Non-pigmented ciliary epithelial cell (primary cell): ENCODE measurements around the gene BTBD19.
"Not testable (repeated sequence)": the region's sequence is repeated elsewhere in the genome, so short reads cannot be mapped to it uniquely, and the experiment has no call there.

Experiments used
- DNase-seq: peaks from one replicate; pipeline ENCODE4 v3.0.0-alpha.2; 2010; ENCODE audit warnings: low read depth

BTBD19 gene

DNA sequence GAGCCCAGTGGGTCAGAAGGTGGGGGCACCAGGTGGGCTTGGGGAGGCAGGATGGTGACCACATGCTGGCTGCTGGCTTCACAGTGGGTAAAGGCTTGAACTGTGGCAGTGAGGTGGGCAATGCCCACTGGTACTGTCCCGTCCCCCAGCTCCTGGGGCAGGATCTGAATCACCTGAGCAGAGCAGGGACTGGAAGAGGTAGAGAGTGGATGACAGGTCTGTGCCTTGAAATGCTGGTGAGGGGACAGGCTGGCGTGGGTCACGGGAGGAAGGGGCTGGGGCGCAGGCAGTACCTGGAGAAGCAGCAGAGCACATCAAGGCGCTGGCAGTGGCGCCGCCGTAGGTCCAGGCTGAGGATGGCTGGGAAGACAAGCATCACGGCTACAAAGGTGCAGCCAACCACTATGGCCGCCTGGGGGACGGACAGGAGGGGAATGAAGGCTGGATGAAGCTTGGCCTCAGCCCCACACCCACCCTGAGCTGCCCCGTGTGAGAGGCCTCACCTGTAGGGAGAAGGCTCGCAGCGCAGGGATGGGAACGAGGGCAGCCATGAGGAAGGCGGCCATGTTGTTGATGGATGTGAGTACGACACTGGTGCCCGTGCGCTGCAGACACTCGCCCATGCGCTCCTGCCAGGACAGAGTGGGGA is 19.8 kb downstream of the BTBD19 start:
- no peak for DNase-seq

DNA sequence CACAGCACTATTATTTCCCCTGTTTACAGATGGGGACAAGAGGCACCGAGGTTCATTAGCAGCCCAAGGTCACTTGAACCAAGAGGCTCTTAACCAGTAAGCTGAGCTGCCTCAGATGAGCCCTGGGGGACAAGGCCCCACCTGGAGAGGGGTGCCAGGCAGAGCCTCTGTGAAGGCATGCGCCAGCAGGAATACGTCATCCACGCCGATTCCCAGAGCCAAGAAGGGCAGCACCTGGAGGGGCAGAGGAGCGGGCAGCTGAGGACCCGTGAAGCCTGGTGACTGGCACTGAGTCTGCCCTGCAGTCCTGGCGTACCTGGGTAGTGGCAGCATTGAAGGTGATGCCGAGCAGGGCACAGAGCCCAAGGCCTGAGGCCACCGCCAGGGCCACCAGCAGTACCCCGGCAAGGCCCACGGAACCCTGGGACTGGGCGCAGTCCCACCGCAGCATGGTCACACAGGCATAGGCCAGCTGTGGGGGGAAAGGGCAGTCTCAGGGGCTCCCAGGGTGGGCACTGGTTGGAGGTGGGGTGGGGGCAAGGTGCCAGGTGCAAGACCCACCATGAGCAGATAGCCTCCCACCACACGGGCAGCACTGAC is 20.6 kb downstream of the BTBD19 start:
- no peak for DNase-seq

DNA sequence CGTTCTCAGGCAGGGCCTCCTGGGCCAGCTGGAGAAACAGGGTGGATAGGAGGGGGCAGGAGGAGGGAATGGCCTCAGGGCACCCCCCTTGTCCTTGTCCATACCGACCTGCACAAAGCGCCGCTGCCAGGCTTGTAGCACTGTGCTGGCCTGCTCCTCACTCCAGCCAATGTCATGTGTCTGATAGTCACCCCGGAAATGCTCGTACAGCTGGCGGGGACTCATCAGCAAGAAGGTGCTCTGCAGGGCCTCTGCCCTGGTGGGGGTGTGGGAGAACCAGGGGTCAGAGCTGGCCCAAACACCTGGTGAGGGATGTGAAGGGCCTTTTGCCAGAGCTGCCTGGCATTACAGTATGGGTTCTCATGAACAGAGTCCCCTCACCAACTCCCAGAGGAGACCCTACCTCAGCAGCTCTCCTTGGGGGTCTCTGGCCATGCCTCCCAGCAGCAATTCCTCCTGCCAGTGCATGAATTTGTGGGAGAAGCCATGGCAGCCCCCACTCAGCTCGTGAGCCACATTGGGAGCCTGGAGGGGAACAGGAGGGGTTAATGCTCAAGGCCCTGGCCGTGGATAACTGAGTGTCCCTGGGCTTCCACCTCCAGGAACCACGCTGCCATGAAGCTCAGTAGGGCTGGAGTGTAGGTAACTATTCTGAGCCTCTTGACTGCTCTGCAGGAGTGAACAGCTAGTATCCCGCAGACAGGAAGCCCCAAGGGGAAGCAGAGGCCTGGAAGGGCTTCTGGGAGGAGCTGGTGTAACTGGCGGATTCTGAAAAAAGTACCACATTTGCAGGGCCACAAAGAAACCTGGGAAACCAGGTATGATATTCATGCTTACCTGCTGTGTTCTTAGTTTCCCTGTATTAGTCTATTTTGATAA is 21.4 kb downstream of the BTBD19 start:
- no peak for DNase-seq

DNA sequence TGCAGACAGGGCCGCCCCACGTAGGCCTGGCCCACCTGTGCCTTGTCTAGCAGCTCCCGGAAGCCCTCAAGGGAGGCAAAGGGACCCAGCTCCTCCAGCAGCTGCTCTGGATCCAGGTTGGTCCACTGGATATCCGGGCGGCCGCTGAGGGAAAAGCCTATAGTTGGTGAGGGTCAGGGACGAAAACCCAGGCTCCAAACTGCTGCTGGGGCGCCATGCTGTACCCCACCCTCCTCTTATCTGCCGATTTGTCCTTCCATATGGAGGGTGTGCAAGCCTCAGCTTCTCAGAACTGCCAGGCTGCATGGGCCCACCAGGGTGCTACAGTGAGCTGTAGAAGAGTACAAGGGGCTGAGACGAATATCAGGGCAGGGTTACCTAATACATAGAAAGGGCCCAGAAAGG is 22.6 kb downstream of the BTBD19 start:
- no peak for DNase-seq

DNA sequence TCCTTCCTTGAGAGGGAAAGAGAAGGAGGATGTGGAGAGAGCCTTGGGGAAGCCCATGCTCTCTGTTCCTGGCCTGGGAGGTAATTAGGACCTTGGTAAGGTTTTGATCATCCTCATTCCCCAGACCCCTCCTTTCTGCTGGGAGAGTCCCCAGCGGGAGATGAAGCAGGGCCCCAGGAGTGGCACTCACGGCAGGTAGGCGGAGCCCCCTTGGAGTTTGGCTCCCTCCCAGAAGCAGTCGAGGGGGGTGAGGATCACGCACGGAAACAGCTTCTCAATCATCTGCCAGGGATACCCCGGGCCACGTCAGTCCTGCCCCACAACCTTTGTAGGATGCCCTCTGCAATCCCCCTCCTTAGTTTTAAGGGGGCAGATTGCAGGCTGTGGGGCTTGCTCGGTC is 23.2 kb downstream of the BTBD19 start:
- DNase-seq, result no peak

DNA sequence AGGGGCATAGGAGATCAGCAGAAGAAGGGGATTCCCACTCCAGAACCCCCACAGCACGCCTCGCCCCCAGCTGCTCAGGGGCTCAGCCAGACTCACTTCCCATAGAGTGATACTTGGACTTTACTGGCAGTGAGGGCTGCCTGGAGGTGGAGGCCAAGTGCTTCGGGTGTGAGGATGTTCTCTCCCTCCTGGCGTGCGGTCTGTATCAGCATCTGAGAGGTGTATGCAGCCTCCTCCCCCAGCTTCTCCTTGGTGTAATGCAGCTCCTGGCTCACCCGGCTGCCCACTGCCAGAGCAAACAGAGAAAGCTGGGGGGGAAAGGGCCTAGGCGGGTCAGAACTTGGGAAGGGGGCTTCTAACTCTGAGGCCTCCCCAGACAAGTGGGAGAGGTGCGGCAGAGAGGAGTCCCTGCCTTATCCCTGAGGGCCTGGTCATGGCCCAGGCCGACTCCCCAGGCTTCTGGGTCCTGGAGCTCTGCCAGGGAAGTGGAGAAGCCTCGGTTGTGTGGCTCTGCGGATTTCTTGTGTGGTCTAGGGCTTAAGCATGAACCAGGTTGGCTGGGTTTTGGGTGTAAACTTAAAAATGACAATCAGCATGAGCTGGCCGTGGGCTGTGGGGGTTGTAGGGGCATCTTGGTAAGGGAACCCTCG is 23.9 kb downstream of the BTBD19 start:
- DNase-seq, result no peak

DNA sequence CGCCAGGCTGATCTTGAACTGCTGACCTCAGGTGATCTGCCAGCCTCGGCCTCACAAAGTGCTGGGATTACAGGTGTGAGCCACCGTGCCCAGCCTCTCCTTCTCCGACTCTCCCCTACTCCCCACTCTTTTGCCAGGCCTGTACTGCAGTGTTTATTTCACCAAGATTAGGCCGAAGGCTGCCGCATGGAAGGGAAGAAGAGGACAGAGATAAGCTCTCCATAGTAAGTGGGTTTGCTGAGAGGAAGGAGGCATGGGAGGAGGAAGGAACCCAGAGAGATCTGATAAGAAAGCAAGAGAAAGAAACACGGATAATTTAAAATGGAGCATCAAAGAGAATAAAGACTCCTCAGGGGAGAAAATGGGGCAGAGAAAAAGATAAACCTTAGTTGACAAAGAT is 26.0 kb downstream of the BTBD19 start:
- DNase-seq, result no peak

DNA sequence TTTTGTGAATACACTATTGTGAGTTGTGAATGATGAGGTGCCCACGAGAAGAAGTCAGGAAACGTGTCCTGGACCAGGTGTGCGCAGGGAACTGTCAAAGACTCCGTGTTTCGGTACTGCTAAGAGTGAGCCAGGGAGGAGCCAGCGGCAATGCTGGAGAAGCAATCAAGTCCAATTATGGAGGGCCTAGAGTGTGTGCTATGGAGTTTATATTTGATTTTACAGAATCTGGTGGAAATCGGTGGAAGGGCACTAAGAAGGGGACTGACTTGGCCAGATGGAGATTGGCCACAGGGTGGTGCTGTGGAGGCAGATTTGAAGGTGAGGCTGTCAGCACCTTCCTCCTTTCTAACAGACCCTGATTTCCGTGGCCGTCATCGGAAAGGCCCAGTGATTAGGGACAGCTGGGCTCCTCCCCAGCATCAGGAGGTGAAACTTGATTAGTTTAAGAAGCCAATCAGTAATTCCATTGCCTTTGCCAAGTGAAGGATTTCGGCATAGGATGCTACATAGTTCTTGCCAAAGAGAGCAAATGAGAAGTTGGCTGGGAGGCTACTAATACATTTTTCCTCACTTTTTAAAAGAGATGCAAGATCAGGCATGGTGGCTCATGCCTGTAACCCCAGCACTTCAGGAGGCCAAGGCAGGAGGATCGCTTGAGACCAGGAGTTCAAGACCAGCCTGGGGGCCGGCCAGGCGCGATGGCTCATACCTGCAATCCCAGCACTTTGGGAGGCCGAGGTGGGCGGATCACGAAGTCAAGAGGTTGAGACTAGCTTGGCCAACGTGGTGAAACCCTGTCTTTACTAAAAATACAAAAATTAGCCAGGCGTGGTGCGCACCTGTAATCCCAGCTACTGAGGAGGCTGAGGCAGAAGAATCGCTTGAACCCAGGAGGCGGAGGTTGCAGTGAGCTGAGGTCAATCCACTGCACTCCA is 27.7 kb downstream of the BTBD19 start:
- DNase-seq, result peak; percentile 43

DNA sequence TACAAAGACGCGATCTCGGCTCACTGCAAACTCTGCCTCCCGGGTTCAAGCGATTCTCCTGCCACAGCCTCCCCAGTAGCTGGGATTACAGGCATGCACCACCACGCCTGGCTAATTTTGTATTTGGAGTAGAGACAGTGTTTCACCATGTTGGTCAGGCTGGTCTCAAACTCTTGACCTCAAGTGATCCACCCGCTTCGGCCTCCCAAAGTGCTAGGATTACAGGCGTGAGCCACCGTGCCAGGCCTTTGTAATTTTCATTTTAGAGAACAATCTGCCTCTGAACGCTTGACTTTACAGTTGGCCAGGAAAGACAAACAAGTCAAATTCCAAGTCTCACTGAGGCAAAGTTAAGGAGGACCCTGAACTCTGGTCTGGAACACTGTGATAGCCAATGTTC is 30.0 kb downstream of the BTBD19 start:
- not testable (repeated sequence) for DNase-seq

DNA sequence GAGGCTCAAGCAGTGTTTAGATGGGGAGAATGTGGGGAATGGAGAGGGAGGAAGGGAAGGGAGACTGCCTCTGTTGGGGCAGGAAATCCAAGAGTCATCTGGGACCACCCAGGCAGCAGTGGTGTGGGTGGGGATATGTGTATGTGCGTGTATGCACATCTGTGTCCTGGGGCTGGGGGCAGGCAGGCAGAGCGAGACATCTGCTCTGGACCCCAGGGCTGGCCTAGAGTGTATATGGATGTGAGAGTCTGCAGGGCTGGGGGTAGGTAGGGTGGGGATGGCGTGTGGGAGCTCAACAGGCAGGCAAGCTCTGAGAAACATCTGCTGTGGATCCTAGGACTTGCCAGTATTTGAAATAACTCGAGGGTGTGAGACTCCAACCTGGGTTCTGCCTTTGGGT is 31.3 kb downstream of the BTBD19 start:
- no peak for DNase-seq

DNA sequence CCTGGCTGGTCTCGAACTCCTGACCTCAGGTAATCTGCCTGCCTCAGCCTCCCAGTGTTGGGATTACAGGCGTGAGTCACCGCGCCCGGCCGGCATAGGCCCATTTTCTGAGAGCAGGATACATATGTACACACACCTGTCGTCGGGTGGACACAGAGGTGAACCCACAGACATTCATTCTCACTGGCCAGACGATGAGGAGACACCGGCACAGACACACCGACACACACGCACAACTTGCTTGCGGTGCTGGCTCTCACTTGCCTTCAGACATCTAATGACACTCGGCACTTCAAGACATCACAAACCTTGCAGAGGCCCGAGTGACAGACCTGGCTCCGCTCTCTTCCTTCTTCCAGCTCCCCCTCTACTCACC is 34.2 kb downstream of the BTBD19 start:
- no peak for DNase-seq

DNA sequence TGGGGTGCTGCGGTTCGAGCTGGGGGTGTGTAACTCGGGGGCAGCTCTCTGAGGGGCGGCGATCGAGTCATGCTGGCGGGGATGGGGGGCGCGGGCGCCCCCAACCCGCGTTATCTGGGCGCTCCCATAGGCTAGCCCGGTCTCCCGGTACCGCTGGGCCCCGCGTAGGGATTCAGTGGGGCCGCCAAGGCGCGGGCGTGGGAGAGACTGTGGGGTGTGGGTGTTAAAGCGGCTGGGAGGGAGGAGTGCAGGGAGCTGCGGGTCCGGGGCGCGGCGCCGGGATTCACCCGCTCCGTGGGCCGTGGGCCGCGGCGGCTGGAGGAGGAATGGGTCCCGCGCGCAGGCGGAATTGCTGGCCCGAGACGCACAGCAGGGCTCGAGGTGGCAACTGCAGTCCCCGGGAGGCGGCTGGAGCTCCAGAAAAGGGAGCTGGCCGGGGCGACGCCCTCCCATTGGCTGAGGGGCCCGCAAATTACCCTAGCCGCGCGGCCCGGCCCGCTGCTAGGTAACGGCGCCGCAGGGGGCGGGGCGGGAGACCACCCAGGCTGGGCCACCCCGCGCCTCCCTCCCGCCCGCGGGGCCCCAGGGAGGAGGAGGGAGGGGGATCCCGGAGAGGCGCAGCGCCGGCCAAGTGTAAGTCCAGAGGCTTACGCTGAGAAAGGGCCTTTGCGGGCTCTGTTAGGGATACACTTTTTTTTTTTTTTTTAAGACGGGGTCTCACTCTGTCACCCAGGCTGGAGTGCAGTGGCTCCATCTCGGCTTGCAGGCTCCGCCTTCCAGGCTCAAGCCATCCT is 34.7 kb downstream of the BTBD19 start, which contains the start of gene PTCH2:
PTCH2 (minus strand) TSS at position 392 of the 794 bp plus-strand sequence; CDS start at position 71, 321 bp downstream.
- DNase-seq, result no peak

DNA sequence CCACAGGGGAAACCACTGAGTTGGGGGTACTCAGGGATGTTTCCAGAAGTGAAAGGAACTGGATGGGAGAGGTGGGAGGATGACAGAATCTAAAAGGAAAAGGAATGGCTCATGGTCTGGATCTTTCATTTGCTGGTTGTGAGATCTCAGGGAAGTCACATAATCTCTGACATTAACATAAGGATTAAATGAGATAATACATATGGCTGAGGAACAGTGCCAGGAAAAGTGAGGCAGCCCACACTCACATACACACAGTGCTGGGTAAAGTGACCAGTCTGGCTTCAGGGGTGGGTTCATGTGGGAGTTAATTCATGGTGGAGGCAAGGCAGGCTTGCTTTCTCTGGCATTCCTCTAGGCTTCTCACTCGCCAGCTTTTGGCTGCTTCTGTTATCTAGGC is 38.7 kb downstream of the BTBD19 start:
- DNase-seq, result no peak

DNA sequence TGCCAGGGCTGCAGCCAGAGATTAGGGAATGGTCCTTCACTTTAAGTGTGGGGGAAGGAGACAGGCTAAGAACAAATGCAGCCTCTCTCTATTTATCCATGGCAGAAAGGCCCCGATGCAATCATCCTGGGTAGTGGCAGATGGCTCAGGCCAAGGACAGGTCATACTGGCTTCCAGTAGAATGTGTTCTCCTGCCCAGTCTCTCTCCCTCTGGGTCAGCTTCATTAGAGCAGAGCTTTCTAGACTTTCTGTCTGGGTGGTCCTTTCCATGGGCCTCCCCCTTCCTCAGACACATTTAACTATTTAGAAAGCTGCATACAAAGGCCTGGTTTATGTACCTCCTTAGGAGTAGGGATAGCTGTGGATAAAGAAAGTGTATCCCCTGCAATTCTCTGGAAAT is 39.5 kb downstream of the BTBD19 start:
- no peak for DNase-seq

DNA sequence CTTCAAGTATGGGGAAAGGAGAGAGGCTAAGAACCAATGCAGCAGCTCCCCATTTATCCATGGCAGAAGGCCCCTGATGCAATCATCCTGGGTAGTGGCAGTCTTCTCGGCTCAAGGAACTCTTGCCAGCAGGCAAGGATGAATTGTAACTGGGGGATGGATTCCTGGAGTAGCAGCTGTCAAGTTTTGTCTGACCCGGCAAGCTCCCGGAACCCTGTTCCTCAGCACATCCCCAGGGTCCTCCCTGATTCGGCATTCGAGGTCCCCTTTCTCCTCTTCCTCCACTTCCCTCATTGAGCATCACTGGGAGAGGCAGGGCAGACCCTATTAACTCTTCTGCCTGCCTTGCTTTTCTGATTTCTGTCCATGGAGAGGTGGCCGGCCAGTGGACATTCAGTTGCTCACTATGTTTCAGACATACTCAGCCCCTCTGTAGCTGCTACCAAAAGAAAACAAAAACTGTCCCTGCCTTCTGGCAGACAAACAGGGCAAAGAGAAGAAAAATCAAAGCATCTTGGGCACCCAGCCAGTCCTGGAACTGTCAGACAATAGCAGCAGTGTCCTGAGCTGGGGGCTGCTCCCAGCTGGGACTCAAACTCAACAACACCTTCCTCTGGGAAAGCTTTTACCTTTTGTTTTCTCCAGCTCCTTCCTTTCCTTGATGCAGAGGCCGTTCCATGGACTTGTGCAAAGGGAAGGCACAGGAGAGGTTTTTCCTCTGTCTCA is 40.3 kb downstream of the BTBD19 start:
- DNase-seq, result no peak

DNA sequence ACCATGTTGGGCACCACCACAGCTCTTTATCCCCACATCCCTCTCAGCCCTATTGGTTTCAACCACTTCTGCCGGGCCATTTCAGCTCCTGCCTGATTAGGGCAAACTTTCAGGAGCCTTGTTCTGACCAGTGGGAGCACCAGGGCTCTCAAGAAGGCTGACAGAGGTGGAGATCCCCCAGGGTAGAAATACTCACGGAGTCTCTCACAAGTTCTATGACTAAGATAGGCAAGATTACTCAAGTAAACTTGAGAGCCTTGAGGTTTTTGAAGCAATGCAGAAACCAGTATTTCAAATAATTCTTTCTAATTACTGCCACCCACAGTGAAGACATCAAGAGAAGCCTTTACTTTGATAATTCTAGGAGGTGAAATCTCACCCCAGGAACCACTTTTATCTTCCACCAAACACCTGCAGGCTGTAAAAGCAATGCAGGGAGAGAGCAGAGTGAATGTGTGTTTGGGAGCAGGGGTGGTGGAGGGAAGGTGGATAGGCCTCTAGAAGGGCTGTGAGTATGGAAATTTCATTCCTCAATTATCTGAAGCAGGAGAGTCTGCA is 41.3 kb downstream of the BTBD19 start:
- DNase-seq, result no peak

DNA sequence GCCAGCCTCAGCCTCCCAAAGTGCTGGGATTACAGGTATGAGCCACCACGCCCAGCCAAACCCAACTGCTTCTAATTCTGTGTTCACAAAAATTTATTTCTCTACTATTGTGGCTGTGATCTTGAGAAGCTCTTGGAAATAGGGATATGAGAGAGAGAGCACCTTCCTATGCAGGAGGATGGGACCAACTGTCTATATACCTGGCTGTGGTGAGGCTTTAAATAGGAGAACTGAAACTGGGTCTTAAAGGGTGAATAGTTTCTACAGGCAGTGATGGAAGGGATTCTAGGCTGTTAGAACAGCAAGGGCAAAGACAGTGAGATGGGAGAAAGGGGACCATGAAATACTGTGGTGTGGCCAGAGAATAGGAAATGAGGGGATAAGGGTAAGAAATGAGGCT is 43.0 kb downstream of the BTBD19 start:
- DNase-seq, result no peak

DNA sequence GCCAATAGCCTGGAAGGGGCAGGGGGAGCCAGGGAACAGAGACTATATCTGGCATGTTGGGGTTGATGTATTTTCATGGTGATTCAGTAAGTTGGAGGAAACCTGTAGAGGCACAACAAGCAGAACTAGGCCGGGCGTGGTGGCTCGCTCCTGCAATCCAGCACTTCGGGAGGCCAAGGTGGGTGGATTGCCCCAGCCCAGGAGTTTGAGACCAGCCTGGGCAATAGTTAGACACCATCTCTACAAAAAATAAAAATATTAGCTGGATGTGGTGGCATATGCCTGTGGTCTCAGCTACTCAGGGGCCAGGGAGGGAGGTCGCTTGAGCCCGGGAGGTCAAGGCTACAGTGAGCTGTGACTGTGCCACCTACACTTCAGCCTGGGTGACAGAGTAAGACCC is 44.9 kb downstream of the BTBD19 start:
- no peak for DNase-seq

DNA sequence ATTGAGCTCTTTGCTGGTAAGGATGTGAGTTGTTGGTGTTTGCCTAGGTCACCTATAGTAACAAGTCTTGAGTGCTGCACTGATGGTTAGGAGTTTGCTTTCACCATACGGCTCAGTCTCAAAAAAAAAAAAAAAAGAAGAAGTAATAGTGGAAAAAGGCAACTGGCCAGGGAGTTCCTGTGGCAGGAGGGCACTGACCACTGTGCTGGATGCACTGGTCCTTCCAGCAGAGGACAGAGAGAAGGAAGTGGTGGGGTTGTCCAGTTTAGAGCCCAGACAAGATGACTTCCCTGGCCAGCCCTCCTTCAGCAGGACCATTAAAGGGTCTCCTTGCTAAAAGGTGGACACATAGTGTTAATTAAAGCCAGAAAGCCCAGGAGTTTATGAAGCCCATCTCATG is 46.6 kb downstream of the BTBD19 start:
- no peak for DNase-seq

DNA sequence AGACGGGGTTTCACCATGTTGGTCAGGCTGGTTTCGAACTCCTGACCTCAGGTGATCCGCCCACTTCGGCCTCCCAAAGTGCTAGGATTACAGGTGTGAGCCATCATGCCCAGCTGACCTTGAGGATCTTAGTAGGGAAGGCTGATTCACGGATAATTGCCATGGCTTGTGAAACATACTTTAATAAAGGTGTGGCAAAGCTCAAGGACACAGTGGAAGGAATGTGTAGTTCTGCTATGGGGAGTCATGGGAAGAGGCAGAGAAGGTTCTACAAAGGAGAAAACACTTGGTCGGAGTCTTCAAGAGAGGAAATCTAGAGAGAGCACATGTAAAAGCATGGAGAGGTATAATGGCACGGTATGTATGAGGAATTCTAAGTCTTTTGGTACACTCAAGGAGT is 47.4 kb downstream of the BTBD19 start:
- no peak for DNase-seq
